Measurements from ENCODE around the gene SMIM33.

DNA sequence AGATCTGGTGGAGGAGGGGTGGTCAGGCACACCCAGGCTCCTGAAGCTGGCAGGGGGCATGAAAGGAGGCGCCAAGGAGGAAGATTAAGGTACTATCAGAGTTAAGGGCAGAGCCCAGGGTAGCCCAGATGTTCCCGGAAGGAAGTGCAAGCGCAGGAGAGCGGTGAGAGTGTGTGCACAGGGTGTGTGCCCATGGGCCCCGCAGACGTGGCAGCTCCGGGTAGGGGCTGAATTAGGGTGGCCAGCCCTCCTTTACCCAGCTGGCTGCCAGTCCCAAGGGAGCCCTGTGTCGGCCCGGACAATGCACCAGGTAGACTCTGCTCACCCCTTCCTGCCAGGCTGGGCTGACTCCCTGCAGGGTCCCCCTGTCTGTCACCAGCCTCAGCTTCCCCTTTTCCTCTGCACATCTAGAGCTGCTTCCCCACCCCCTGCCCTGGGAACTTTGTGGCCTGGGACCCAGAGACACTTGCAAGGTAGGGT is at the start of gene SMIM33:
- TF ChIP-seq, protein P1, sequence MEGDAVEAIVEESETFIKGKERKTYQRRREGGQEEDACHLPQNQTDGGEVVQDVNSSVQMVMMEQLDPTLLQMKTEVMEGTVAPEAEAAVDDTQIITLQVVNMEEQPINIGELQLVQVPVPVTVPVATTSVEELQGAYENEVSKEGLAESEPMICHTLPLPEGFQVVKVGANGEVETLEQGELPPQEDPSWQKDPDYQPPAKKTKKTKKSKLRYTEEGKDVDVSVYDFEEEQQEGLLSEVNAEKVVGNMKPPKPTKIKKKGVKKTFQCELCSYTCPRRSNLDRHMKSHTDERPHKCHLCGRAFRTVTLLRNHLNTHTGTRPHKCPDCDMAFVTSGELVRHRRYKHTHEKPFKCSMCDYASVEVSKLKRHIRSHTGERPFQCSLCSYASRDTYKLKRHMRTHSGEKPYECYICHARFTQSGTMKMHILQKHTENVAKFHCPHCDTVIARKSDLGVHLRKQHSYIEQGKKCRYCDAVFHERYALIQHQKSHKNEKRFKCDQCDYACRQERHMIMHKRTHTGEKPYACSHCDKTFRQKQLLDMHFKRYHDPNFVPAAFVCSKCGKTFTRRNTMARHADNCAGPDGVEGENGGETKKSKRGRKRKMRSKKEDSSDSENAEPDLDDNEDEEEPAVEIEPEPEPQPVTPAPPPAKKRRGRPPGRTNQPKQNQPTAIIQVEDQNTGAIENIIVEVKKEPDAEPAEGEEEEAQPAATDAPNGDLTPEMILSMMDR (IDR thresholded peaks at IDR 0.05) = no peak
- TF ChIP-seq POLR2A (IDR thresholded peaks at IDR 0.05) (no peak), EP300 (IDR thresholded peaks at IDR 0.05) (no peak), POLR2AphosphoS5 (IDR thresholded peaks at IDR 0.05) (no peak)

Data from upper lobe of left lung (tissue), 4 donors.